Testis (tissue), 3 donors: Measurements from ENCODE around the gene SPDYA. TPM values are rescaled to one million over a fixed set of nuclear protein-coding genes. Genes with fewer than 3 reads are reported as not detected.
"Not testable (repeated sequence)": the region's sequence is repeated elsewhere in the genome, so short reads cannot be mapped to it uniquely, and the experiment has no call there.

Source experiments
- DNase-seq: peaks from one replicate; pipeline ENCODE4 v3.0.0-alpha.2; 2019
- H3K27ac ChIP-seq, 2 donors: fragments of 200-600 bp; sonication (generic); one replicate each; pipeline ENCODE4 v1.5.1; 2019
- H3K27me3 ChIP-seq: fragments of 200-600 bp; sonication (generic); one replicate; pipeline ENCODE4 v1.5.1; 2019
- H3K36me3 ChIP-seq: fragments of 200-600 bp; sonication (generic); one replicate; pipeline ENCODE4 v1.5.1; 2017; ENCODE audit warnings: low read depth; ENCODE audit errors: missing control alignments
- H3K4me1 ChIP-seq: fragments of 200-600 bp; sonication (generic); one replicate; pipeline ENCODE4 v1.5.1; 2019
- H3K4me3 ChIP-seq, 2 donors: fragments of 200-600 bp; sonication (generic); one replicate each; pipeline ENCODE4 v1.5.1; 2017 to 2019
- H3K9me3 ChIP-seq: fragments of 200-600 bp; sonication (generic); one replicate; pipeline ENCODE4 v1.5.1; 2017
- POLR2A ChIP-seq: fragments of 450-650 bp; IDR thresholded peaks from one replicate; pipeline ENCODE4 v1.6.1; 2017; ENCODE audit warnings: antibody characterized with exemption, mild to moderate bottlenecking, moderate library complexity
- WGBS, 2 donors: methylation state at CpG; one replicate each; pipeline ENCODE4 v1.1.5; 2018; 5-methylcytosine and 5-hydroxymethylcytosine counted together
- intact Hi-C: fragments of 100-400 bp; cut with DNase I; formaldehyde crosslinking; loops from one replicate; pipeline ENCODE4 v1.15.1; 2023; ENCODE audit warnings: low total_unique reads
- polyA plus RNA-seq: library from polyadenylated mRNA; stranded (reverse); fragments of 350-450 nt; fragmentation: Illumina TruSeq; extraction: RNeasy Lipid Tissue Mini Kit (QIAGEN cat#74804); gene quantifications from one replicate; pipeline ENCODE4 v1.2.3, GENCODE V29; 2014; ENCODE audit warnings: low read depth, low replicate concordance; ENCODE audit not compliant: insufficient read depth
- total RNA-seq, 2 donors: library from RNA; depleted of rRNA; stranded (reverse); fragments of >200 nt; gene quantifications; one replicate each; pipeline ENCODE4 v1.2.3, GENCODE V29; 2016
- TF ChIP-seq, protein P1 (sequence below), 3 experiments: fragments of 450-650 bp in 2 of 3; fragments of 200-600 bp in 1 of 3; sonication (generic) in 1 of 3; IDR thresholded peaks; one replicate each; pipeline ENCODE4 v1.5.1; 2016 to 2019; ENCODE audit warnings: antibody characterized with exemption in 3 of 3, mild to moderate bottlenecking in 2 of 3, moderate library complexity in 1 of 3

The SPDYA gene
- total and polyA plus RNA-seq, 3 donors from 2014 or later: 28.7 to 93.7 (median 40.9) TPM

DNA sequence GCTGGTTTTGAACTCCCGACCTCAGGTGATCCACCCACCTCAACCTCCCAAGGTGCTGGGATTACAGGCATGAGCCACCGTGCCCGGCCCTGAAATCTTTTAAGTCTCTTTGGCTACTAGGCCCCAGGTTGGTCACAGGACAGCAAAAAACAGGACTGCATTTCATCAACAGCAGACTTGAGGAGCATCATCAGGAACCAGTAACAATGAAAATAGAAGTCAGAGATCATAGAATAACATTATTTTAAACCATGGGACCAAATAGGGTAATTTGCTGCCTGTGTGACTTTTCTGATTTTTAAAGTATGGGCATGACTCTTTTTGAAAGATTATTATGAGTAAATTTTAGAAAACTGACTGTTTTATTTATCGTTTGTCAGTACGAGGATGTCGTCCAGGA is 34.2 kb upstream of the SPDYA start:
- no peak overlapping the region for H3K27ac ChIP-seq
- TF ChIP-seq, protein P1, sequence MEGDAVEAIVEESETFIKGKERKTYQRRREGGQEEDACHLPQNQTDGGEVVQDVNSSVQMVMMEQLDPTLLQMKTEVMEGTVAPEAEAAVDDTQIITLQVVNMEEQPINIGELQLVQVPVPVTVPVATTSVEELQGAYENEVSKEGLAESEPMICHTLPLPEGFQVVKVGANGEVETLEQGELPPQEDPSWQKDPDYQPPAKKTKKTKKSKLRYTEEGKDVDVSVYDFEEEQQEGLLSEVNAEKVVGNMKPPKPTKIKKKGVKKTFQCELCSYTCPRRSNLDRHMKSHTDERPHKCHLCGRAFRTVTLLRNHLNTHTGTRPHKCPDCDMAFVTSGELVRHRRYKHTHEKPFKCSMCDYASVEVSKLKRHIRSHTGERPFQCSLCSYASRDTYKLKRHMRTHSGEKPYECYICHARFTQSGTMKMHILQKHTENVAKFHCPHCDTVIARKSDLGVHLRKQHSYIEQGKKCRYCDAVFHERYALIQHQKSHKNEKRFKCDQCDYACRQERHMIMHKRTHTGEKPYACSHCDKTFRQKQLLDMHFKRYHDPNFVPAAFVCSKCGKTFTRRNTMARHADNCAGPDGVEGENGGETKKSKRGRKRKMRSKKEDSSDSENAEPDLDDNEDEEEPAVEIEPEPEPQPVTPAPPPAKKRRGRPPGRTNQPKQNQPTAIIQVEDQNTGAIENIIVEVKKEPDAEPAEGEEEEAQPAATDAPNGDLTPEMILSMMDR (IDR thresholded peaks at IDR 0.05): no peak
- TF ChIP-seq POLR2A: no peak
- H3K4me1 ChIP-seq: no peaks in the 10 kb centered on the region
- no peaks in the 10 kb centered on the region for H3K9me3 ChIP-seq
- no peak overlapping the region for H3K4me3 ChIP-seq
- no peak for DNase-seq
- intact Hi-C loops: no loop called here
- 83% methylated on average over 6 of the region's 6 CpGs for WGBS, 2 donors
- H3K36me3 ChIP-seq: no peaks in the 10 kb centered on the region
- no peaks in the 10 kb centered on the region for H3K27me3 ChIP-seq

DNA sequence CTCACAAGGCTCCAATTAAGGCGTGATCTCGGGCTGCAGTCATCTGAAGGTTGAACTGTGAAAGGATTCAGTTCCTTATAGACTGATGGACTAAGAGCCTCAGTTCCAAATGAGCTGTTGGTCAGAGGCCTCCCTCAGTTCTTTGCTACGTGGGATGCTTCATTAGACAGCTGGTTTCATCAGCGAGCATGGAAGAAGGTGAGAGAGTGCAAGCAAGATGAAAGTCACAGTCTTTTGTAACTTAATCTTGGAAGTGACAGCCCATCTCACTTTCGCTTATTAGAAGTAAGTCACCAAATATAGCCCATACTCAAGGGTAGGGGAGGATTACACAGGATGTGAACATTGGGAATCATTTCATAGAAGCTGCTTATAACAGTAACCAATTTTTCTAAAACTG is 32.2 kb upstream of the SPDYA start:
- intact Hi-C loops: no loop called here
- no peak overlapping the region for H3K4me3 ChIP-seq
- WGBS, 2 donors: 90 to 93% methylated on average over 5 of the region's 5 CpGs
- H3K9me3 ChIP-seq: no peaks in the 10 kb centered on the region
- H3K36me3 ChIP-seq: no peaks in the 10 kb centered on the region
- H3K27me3 ChIP-seq: no peaks in the 10 kb centered on the region
- H3K4me1 ChIP-seq: no peaks in the 10 kb centered on the region
- DNase-seq: no peak
- no peak overlapping the region for H3K27ac ChIP-seq
- no peak for TF ChIP-seq POLR2A
- TF ChIP-seq, protein P1 (IDR thresholded peaks at IDR 0.05): no peak

DNA sequence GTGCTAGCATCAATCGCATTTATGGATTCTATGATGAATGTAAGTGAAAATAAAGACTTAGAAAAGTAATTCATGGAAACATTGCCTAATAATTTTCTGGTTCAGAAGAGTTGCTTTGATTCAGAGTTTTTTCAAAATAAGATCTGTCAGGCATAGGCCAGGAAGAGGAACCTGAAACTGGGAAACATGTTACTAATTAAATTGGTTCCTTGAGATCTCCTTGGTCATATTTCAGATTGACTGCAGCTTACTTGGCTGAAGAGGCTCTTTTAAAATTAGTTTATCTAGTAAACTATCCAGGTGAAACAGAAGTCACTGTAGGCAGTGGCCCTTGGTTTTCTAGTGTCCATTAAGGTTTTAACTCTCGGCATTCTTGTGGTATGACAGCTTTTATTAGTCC is 31.6 kb upstream of the SPDYA start:
- Histone ChIP-seq H3K27me3 (no peaks in the 10 kb centered on the region), H3K9me3 (no peaks in the 10 kb centered on the region), H3K4me3 (no peak overlapping the region), H3K27ac (peak overlapping the region in 1 of 2 donors; percentile 22), H3K4me1 (no peaks in the 10 kb centered on the region), H3K36me3 (no peaks in the 10 kb centered on the region)
- no peak for DNase-seq
- intact Hi-C loops: no loop called here
- 91 to 93% methylated on average over 2 of the region's 2 CpGs for WGBS, 2 donors
- TF ChIP-seq, protein P1 (IDR thresholded peaks at IDR 0.05): no peak
- no peak for TF ChIP-seq POLR2A

DNA sequence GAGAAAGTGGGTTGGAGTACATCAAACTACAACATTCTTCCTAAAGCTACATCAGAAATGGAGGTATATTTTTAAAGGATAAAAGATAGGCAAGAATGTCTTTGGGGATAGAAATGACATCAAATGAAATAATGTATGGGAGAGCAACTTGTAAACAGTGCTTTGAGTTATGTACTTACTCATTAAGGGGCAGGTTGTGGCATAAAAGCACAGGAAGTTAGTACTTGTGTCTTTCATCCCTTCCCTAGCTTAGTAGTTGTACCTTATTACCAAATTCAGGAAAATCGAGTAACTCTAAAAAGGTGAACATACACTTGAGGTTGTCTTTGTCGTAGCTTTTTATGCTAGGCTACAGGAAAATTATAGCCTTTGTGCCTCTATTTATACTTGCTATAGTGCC is 30.1 kb upstream of the SPDYA start:
- Histone ChIP-seq H3K27ac (no peak overlapping the region), H3K9me3 (no peaks in the 10 kb centered on the region), H3K36me3 (no peaks in the 10 kb centered on the region), H3K27me3 (no peaks in the 10 kb centered on the region), H3K4me1 (no peaks in the 10 kb centered on the region), H3K4me3 (no peak overlapping the region)
- no peak for DNase-seq
- TF ChIP-seq, protein P1 (IDR thresholded peaks at IDR 0.05): no peak
- no peak for TF ChIP-seq POLR2A
- 86 to 94% methylated on average over 2 of the region's 2 CpGs for WGBS, 2 donors
- intact Hi-C loops: no loop called here

DNA sequence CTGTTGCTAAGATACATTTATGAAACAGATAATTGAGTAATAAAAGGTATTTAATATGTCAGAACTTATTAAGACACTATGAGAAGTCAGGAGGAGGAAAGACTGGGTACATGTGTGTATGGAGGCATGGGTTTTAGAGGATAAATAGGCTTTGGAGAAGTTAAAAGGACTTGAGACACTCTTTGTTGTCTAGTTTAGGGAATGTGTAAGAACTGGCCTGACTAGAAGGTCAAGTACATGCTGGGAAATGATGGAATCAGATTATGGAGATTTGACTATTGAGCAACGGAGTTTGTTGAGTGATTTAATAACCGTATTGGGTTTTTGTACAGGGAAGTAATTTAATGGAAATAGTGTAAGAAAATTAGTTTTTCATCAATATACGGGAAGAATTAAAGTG is 28.2 kb upstream of the SPDYA start:
- no peak for DNase-seq
- H3K36me3 ChIP-seq: no peaks in the 10 kb centered on the region
- intact Hi-C loops: no loop called here
- no peaks in the 10 kb centered on the region for H3K27me3 ChIP-seq
- no peaks in the 10 kb centered on the region for H3K9me3 ChIP-seq
- no peaks in the 10 kb centered on the region for H3K4me1 ChIP-seq
- 58 to 93% methylated on average over 3 of the region's 3 CpGs for WGBS, 2 donors
- TF ChIP-seq, protein P1 (IDR thresholded peaks at IDR 0.05): no peak
- TF ChIP-seq POLR2A: no peak
- H3K4me3 ChIP-seq: no peak overlapping the region
- H3K27ac ChIP-seq: no peak overlapping the region

DNA sequence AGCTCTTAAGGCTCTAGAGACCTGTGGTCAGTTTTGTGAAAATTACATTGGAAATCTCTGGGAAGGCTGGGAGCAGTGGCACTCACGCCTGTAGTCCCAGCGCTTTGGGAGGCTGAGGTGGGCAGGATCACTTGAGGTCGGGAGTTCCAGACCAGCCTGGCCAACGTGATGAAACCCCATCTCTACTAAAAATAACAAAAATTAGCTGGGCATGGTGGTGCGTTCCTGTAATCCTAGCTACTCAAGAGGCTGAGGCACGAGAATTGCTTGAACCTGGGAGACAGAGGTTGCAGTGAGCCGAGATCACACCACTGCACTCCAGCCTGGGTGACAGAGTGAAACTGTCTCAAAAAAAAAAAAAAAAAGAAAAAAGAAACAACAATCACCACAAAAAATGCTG is 26.1 kb upstream of the SPDYA start:
- H3K9me3 ChIP-seq, H3K36me3 ChIP-seq, H3K4me3 ChIP-seq, H3K27ac ChIP-seq, intact Hi-C loops, H3K4me1 ChIP-seq, DNase-seq, H3K27me3 ChIP-seq: not testable (repeated sequence)
- 71 to 81% methylated on average over 7 of the region's 7 CpGs for WGBS, 2 donors
